GM12872 (cell line): ENCODE data around the gene CLCN3.

Source experiments
- TF ChIP-seq, protein P1 (sequence below): IDR thresholded peaks from 3 replicates; pipeline ENCODE4 v1.5.1; 2011; ENCODE audit warnings: low read depth, mild to moderate bottlenecking, low read length, moderate library complexity; ENCODE audit not compliant: insufficient read depth

Gene CLCN3

DNA sequence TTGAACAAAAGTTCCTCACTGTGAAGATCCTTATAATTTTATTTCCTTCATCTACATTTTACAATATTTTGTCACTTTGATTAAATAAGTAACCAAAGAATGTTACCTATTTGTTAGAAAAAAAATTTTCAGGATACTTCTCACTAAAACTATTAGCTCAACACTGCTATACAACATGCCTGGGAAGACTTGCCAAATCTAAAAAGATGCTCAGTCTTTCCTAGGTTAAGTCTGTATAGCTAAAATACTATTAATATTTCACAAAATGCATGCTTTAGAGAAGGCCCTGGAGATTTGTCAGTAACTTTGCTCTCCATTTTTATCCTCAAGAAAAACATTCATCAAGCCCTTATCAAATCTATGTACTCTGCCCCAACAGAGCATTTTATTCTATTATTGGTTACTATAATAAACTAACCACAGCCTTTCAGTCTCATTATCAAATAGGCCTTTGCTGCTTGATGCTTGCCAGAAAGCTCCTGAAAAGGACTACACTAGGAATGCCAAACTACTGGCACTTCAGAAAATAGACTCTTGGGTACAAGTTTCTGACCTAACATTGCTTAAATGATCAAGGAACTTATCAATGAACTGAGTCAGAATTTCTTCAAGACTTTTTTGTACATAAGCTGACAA is 25.7 kb upstream of the CLCN3 start:
- TF ChIP-seq, protein P1, sequence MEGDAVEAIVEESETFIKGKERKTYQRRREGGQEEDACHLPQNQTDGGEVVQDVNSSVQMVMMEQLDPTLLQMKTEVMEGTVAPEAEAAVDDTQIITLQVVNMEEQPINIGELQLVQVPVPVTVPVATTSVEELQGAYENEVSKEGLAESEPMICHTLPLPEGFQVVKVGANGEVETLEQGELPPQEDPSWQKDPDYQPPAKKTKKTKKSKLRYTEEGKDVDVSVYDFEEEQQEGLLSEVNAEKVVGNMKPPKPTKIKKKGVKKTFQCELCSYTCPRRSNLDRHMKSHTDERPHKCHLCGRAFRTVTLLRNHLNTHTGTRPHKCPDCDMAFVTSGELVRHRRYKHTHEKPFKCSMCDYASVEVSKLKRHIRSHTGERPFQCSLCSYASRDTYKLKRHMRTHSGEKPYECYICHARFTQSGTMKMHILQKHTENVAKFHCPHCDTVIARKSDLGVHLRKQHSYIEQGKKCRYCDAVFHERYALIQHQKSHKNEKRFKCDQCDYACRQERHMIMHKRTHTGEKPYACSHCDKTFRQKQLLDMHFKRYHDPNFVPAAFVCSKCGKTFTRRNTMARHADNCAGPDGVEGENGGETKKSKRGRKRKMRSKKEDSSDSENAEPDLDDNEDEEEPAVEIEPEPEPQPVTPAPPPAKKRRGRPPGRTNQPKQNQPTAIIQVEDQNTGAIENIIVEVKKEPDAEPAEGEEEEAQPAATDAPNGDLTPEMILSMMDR, result no peak

DNA sequence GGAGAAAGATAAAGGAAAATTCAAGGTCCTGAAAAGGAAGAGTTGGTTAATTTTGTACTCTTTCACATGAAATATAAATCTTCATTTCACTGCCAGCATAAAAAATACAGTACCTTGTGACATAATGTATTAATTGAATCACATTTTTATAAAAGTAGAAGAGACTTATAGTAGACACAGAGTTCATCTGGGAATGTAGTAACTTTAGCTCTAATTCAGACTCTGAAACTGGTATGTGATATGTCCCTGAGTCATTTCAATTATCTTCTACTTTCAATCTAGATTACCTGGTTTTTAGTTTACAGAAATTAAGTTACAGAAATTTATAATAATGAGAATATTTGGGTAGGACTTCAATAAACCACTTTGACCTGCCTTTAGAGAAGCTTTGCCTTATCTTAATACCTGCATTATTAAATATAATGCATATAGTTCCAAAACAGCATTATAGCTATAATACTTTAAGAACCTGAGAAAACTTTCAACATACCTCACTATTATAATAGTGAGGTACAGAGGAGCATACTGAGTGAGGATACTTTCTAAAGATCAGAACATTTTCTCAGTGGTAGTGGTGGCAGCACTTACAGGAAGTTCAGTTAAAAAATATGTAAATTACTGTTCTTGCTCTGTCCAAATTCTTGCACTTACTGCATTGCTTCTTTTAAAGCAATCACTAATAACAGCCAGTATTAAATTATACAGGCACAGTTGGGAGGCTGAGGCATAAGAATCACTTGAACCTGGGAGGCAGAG is 19.2 kb upstream of the CLCN3 start:
- TF ChIP-seq, protein P1, result no peak

DNA sequence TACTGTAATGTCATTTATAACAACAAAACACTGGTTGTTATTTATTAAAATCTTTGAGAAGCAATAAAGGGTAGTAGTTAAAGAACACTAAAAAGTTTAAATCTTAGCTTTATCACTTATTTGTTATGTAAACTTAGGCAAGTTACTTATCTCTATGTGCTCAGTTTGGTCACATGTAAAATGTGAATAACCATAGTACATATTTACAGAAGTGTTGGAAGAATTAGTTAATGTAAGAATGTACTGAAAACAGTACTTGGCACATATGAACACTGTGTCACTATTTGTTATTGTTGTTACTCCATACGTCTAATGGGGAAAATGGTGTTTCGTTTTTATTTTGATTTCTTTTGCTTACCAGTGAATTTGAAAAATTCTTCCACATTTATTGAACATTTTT is 17.1 kb upstream of the CLCN3 start:
- TF ChIP-seq, protein P1, result no peak

DNA sequence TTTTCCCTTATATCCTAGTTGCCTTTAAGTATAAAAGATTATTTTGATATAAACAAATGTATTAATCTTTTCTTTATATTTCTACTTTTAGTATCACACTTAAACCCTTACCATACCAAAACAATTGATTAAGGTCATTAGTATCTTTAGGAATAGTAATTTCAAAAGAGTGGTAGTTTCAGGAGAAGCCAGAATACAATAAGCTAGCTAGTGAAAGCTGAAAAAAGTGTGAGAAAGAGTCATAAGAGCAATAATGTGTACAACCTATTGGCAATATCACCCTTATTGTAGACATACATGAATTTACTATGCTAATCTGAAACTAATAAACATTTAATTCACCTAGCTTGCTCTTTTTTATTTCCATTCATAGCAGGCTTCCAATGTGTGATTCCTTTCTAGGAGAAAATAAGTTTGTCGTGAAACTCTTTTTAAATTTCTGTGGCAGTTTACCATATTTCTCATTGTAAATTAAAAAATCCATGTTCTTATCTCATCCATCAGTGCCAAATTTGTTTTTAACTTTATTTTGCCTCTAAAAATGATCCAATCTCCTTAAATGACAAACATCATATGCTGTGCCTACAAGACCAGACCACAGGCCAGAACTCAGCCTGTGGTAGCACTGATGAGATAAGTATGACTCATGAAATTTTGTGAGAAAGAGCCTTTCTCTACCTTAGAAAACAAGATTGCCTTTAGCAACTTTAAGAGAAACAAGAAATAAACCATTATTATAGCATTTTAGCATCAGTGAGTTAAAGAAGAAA is 16.1 kb upstream of the CLCN3 start:
- TF ChIP-seq, protein P1, result no peak

DNA sequence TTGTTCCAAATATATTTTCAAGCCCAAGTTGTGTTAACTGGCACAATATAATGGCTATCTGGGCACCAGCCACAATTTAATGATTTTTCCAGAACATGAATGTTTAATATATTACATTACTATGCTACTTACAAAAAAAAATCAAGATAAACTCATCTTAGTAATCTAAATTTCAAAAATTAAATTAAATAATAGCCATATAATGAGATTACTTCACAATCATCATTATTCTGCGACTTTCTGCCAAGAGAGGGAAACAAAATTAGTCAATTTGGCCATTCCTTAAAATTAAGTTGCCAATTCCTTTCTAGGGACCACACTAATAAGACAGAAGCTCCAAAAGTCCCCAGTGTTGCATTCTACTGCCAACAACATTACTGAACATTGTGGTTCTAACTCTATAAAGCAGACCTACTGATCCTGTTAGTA is 15.5 kb upstream of the CLCN3 start:
- TF ChIP-seq, protein P1, result no peak

DNA sequence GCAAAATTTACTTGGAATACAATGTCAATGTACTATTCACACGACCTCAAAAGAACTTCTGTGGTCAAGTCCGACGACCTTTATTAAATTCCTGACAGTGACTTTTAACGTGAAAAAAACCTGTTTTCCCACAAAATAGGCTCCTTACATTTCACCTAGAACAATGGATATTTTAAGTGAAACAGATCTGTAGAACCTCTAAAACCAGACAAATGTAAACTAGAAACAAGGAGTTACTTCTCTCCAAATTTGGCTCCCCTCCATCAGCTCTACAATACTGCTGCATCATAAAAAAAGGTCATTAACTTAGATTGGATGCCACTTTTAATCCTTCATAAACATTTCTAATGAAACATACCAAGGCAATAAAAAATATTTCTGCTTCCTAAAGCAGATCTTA is 9.2 kb upstream of the CLCN3 start:
- TF ChIP-seq, protein P1, result no peak

DNA sequence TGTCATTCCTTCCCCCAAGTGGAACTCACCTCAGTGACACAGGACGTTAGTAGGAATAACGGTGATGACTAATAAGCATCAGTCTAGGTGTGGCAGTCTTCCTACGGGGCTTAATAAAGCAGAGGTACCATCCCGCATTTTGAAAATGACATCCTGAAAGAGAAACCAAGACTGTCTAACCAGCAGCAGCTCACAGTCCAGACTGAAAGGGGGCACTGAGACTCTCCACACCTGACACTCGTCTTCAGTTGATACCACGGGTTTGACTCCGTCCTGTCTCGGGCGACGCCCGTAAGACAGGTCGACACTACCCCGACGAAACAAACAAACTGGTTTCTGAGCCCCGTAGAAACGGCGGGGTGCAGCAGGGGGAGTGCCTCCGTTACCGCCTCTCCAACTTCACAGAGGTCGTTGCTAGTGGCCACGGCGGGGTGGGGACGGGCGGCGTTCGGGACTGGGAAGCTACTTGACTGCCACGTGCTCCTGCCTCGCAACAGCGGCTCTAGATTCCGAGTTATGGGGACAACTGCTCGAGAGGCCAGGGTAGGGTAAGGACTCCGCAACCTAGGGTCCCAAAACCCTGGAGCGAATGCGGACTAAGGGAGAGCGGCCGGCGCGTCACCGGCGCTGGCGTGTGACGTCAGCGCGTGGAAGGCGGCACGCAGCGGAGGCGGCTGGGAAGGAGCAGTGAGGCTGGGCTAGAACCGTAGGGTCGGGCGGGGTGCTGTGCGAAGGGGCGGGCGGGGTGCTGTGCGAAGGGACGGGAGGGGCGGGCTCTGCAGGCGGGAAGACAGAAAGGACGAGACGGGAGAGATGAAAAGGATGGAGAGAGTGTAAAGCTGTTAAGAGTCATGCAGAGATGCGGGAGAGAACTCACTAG is 8.1 kb upstream of the CLCN3 start, which contains the start of gene NEK1:
NEK1 (minus strand) TSS at position 593 of the 880 bp plus-strand sequence. CDS start 9,953 bp downstream, outside the sequence.
- TF ChIP-seq, protein P1, result no peak
